ENCODE measurements around the gene KCNC3. TPM values are rescaled to one million over a fixed set of nuclear protein-coding genes. Genes with fewer than 3 reads are reported as not detected.

KCNC3 gene
- polyA plus RNA-seq, 1 donor from 2014 or later, result 0.97 TPM

DNA sequence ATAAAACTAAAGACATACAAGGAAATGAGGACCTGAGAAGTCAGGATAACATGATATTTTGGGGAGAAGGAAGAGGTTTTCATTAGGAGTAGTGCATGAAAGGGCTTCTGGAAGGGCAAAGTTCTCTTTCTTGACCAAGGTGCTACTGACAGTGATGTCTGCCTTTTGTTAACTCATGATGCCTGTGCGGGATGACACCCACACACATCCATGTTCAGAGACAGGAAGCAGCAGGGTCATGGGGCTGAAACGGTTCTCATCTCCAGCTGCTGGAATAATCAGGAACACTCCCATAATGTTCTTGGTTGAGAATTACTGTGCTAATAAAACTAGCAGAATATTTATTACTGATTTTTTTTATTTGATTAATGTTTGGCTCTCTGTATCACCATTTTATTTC lies 29.1 kb downstream of the KCNC3 start:
- Histone ChIP-seq H3F3A (ENCODE audit: insufficient read depth, low read length, poor library complexity, severe bottlenecking) (no peaks in the 10 kb centered on the region), H3K9ac (ENCODE audit: low read length) (no peak overlapping the region), H3K4me3 (ENCODE audit: low read length) (no peak overlapping the region), H3K4me2 (ENCODE audit: low read length) (no peak overlapping the region), H3K79me2 (replicated peaks; ENCODE audit: insufficient read depth, low read length) (no peaks in the 10 kb centered on the region), H2AFZ (ENCODE audit: low read depth, low read length) (no peak overlapping the region), H3K36me3 (ENCODE audit: insufficient read depth, low read length) (no peaks in the 10 kb centered on the region), H3K9me3 (ENCODE audit: low read length) (no peaks in the 10 kb centered on the region), H4K20me1 (ENCODE audit: insufficient read depth) (no peaks in the 10 kb centered on the region), H3K27ac (ENCODE audit: low read length) (no peak overlapping the region), H3K9me2 (ENCODE audit: insufficient read depth, low read length) (no peaks in the 10 kb centered on the region), H3K27me3 (ENCODE audit: insufficient read depth, low read depth, low read length) (no peaks in the 10 kb centered on the region)
- no peak for TF ChIP-seq SMC3 (conservative IDR thresholded peaks at IDR 0.05; ENCODE audit: poor library complexity)
- TF ChIP-seq POLR2AphosphoS5 (IDR thresholded peaks at IDR 0.05), result no peak
- TF ChIP-seq, protein P1, sequence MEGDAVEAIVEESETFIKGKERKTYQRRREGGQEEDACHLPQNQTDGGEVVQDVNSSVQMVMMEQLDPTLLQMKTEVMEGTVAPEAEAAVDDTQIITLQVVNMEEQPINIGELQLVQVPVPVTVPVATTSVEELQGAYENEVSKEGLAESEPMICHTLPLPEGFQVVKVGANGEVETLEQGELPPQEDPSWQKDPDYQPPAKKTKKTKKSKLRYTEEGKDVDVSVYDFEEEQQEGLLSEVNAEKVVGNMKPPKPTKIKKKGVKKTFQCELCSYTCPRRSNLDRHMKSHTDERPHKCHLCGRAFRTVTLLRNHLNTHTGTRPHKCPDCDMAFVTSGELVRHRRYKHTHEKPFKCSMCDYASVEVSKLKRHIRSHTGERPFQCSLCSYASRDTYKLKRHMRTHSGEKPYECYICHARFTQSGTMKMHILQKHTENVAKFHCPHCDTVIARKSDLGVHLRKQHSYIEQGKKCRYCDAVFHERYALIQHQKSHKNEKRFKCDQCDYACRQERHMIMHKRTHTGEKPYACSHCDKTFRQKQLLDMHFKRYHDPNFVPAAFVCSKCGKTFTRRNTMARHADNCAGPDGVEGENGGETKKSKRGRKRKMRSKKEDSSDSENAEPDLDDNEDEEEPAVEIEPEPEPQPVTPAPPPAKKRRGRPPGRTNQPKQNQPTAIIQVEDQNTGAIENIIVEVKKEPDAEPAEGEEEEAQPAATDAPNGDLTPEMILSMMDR (IDR thresholded peaks at IDR 0.05; ENCODE audit: poor library complexity, severe bottlenecking), result no peak
- TF ChIP-seq EP300 (conservative IDR thresholded peaks at IDR 0.05; ENCODE audit: poor library complexity, severe bottlenecking), result no peak
- TF ChIP-seq TAF1 (IDR thresholded peaks at IDR 0.05; ENCODE audit: low read depth), result no peak
- TF ChIP-seq, protein P2, sequence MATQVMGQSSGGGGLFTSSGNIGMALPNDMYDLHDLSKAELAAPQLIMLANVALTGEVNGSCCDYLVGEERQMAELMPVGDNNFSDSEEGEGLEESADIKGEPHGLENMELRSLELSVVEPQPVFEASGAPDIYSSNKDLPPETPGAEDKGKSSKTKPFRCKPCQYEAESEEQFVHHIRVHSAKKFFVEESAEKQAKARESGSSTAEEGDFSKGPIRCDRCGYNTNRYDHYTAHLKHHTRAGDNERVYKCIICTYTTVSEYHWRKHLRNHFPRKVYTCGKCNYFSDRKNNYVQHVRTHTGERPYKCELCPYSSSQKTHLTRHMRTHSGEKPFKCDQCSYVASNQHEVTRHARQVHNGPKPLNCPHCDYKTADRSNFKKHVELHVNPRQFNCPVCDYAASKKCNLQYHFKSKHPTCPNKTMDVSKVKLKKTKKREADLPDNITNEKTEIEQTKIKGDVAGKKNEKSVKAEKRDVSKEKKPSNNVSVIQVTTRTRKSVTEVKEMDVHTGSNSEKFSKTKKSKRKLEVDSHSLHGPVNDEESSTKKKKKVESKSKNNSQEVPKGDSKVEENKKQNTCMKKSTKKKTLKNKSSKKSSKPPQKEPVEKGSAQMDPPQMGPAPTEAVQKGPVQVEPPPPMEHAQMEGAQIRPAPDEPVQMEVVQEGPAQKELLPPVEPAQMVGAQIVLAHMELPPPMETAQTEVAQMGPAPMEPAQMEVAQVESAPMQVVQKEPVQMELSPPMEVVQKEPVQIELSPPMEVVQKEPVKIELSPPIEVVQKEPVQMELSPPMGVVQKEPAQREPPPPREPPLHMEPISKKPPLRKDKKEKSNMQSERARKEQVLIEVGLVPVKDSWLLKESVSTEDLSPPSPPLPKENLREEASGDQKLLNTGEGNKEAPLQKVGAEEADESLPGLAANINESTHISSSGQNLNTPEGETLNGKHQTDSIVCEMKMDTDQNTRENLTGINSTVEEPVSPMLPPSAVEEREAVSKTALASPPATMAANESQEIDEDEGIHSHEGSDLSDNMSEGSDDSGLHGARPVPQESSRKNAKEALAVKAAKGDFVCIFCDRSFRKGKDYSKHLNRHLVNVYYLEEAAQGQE (IDR thresholded peaks at IDR 0.05; ENCODE audit: borderline replicate concordance), result no peak
- no peak for TF ChIP-seq EZH2 (IDR thresholded peaks at IDR 0.05; ENCODE audit: borderline replicate concordance, insufficient read depth, low read length, poor library complexity, severe bottlenecking)
- no peak for TF ChIP-seq MXI1 (conservative IDR thresholded peaks at IDR 0.05; ENCODE audit: poor library complexity, severe bottlenecking)
- TF ChIP-seq RAD21 (conservative IDR thresholded peaks at IDR 0.05), result no peak

DNA sequence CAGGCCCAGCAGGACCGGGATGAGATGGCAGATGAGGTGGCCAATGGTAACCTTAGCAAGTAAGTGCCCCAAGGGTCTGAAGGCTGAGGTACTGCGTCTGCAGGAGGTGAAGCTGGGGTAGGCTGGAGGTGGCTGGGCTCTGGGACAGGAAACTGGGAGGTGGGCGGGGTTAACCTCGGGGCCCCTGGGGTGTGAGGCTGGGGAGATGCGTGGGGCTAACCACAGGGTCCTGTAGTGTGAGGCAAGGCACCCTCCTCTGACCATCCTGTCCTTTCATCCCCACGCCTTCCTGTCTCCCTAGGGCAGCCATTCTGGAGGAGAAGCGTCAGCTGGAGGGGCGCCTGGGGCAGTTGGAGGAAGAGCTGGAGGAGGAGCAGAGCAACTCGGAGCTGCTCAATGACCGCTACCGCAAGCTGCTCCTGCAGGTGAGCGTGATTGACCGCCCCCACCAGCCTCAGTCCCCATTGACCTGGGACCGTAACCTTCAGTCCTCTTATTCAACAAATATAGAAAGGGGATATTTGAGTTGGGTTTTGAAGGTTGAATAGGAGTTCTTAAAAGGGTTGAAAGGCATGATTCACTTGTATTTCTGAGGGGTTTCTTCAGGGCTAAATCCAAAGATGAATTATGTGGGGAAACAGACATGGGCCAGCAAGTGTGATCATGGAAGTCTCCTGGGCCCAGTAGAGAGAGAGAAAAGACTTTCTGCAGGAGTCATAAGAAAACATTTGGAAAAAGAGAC lies 35.7 kb downstream of the KCNC3 start:
- H3F3A ChIP-seq (ENCODE audit: insufficient read depth, low read length, poor library complexity, severe bottlenecking), result no peaks in the 10 kb centered on the region
- no peaks in the 10 kb centered on the region for H3K9me2 ChIP-seq (ENCODE audit: insufficient read depth, low read length)
- no peak overlapping the region for H2AFZ ChIP-seq (ENCODE audit: low read depth, low read length)
- H3K4me3 ChIP-seq (ENCODE audit: low read length), result no peak overlapping the region
- no peak overlapping the region for H3K9ac ChIP-seq (ENCODE audit: low read length)
- H3K27ac ChIP-seq (ENCODE audit: low read length), result no peak overlapping the region
- TF ChIP-seq MXI1 (conservative IDR thresholded peaks at IDR 0.05; ENCODE audit: poor library complexity, severe bottlenecking), result no peak
- no peak for TF ChIP-seq TAF1 (IDR thresholded peaks at IDR 0.05; ENCODE audit: low read depth)
- no peak for TF ChIP-seq POLR2AphosphoS5 (IDR thresholded peaks at IDR 0.05)
- TF ChIP-seq, protein P1 (IDR thresholded peaks at IDR 0.05; ENCODE audit: poor library complexity, severe bottlenecking), result no peak
- TF ChIP-seq SMC3 (conservative IDR thresholded peaks at IDR 0.05; ENCODE audit: poor library complexity), result no peak
- no peak for TF ChIP-seq EP300 (conservative IDR thresholded peaks at IDR 0.05; ENCODE audit: poor library complexity, severe bottlenecking)
- no peak for TF ChIP-seq RAD21 (conservative IDR thresholded peaks at IDR 0.05)
- TF ChIP-seq, protein P2 (IDR thresholded peaks at IDR 0.05; ENCODE audit: borderline replicate concordance), result no peak
- no peak for TF ChIP-seq EZH2 (IDR thresholded peaks at IDR 0.05; ENCODE audit: borderline replicate concordance, insufficient read depth, low read length, poor library complexity, severe bottlenecking)
- H3K27me3 ChIP-seq (ENCODE audit: insufficient read depth, low read depth, low read length), result no peaks in the 10 kb centered on the region
- H3K79me2 ChIP-seq (replicated peaks; ENCODE audit: insufficient read depth, low read length), result no peaks in the 10 kb centered on the region
- no peaks in the 10 kb centered on the region for H4K20me1 ChIP-seq (ENCODE audit: insufficient read depth)
- no peaks in the 10 kb centered on the region for H3K36me3 ChIP-seq (ENCODE audit: insufficient read depth, low read length)
- H3K4me2 ChIP-seq (ENCODE audit: low read length), result no peak overlapping the region
- H3K9me3 ChIP-seq (ENCODE audit: low read length), result no peaks in the 10 kb centered on the region
